GM19395 (cell line): ENCODE data around the gene ERBB4.
"Not testable (repeated sequence)": the region's sequence is repeated elsewhere in the genome, so short reads cannot be mapped to it uniquely, and the experiment has no call there.

Source experiments
- ATAC-seq: cut with Tn5 transposase; IDR thresholded peaks from one replicate; pipeline ENCODE4 v1.9.1; 2021; ENCODE audit warnings: mild to moderate bottlenecking, moderate library complexity; ENCODE audit not compliant: unreplicated experiment

The ERBB4 gene

DNA sequence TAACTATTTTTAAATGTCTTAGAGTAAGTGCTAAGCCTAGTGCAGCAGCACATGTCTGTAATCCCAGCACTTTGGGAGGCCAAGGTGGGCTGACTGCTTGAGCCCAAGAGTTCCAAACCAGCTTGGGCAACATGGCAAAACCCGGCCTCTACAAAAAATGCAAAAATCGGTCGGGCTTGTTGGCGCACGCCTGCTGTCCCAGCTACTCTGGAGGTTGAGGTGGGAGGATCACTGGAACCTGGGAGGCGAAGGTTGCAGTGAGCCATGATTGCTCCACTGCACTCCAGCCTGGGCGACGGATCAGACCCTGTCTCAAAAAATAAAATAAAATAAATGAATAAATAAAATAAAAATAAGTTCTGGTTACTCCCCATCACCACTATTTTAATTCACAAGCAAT, 783.4 kb downstream of the ERBB4 start:
- ATAC-seq = no peak

DNA sequence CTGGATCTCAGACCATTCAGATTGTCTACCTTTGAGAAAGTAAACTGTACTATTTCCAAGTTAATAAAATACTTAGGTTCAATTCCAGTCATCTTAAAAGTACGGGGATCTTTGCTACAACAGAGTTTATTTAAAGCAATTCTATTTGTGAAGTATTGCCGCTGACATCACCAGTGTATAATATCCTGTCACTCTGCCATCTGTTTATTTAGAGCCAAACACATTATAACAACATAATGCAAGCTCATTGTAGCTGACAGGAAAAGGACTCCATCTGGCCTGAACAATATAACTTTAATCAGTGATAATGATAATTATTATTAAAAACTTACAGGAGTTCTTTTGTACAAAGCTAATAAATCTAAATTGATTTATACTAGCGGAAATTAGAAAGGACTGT, 786.8 kb downstream of the ERBB4 start:
- no peak for ATAC-seq

DNA sequence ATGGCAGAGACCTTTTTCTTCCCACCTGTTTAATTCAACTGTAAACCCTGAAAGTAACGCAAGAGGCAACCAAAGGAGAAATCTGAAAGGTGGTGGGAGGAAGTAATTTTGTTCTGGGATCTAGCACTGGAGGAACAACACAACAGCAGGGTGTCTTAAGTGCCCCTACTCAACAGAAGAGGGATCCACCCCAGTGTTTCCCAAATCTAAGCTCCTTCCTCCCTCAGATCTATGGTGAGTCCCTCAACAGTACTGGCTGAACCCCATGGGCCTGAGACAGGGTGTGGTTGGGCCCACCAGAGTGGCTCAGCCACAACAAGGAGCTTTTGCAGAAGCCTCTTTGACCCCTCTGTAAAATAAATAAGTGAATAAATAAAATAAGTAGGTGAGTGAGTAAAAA, 790.3 kb downstream of the ERBB4 start:
- ATAC-seq = no peak

DNA sequence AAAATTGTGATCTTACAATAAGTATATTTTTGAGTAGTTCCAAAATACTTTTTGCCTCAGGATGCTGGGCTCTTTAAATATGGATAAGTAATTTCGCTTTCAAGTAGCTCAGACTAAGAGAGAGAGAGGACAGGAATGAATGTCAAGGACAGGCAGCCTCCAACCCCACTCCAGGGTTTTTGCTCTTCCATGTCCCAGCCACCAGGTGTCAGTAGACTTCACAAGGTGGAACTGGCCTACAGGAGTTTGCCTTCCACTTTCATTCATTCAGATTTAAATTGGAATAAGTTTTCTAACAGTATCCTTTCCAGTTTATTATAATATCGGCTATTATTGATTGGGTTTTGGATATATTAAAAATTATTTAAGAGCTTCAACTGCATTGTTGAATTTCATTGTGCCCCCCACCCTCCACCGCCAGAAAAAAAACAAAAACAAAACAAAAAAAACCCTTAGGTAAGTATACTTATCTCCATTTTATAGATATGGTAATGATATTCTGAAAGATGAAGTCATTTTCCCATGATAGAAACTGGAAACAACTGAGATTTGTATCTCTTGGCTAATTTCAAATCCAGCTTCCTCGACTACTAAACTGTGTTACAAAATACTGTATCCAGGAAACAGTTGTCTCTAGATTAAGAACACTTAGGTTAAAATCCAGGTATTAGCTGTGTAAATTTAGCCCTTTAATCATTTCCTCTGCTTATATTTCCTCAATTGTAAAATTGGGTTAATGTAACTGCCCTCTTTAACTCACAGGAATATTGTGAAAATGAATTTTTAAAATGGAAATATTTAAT, 793.1 kb downstream of the ERBB4 start:
- peak; percentile 96 for ATAC-seq

DNA sequence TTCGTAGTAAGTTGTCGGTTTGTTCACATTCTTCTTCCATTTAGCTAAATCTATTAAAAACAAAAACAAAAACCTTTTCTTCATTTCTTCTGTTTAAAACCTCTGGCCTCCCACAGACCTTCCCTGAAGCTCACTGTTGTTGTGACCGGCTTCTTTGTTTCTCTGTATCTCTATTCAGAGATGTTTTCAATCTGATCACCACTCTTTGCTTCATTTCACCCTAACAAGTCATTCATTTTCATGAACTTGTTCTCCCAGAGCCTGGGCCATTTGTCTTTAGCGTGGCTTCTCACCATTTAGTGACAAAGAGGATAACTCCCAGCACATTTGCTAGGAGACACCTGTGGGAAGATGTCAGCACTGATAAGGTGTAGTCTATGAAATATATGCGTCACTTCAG, 794.2 kb downstream of the ERBB4 start:
- ATAC-seq = no peak

DNA sequence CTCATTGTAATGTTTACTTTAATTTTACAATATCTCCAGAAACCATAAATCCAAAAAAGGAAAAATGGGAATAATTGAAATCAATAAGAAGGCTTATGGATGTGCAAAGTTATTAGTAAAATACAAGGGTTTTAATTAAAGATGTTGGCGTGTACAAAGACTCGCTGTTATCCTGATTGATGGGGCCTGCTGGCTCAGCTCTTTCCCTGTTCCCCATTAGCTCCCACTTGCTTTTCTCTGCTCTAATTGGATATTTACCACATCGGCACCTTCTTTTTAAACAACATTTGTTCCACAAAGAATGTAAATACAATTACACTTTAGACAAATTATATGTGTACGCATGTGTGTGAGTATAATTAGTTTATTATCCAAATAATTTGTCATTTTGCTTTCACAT, 796.6 kb downstream of the ERBB4 start:
- ATAC-seq = no peak

DNA sequence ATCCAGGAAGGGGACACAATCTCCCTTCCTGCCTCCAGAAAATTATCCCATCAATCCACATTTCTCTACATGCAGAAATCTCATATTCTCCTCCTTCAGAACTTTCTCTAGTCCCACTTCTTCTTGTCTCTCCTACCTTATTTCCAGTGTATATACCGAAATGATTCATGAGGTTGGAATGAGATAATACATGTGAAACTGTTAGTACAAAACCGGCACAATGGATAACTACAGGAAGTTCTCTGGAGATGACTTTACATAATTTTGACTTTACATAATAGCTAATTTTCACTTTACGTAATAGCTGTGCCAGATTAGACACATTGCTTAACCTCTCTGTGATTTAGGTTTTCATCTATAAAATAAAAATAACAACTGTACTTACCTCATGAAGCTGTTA, 801.3 kb downstream of the ERBB4 start:
- ATAC-seq = no peak

DNA sequence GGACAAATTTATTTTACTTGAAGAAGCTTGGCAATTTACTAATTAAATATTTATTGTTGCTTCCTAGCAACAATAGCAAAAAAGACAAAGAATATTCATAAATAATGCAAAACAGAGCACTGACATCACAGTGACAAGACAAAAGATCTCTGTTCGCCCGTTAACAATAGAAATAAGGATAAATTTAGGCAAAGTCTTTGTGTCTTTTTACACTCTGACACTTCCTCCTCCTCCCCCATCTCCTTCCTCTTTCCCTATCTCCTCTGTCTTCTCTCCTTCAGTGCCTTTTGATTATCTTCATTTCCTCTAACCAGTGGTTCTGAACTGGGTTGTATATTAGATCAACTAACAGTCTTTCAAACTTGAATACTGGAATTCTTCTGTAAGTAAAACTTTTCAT, 808.4 kb downstream of the ERBB4 start:
- ATAC-seq = no peak

DNA sequence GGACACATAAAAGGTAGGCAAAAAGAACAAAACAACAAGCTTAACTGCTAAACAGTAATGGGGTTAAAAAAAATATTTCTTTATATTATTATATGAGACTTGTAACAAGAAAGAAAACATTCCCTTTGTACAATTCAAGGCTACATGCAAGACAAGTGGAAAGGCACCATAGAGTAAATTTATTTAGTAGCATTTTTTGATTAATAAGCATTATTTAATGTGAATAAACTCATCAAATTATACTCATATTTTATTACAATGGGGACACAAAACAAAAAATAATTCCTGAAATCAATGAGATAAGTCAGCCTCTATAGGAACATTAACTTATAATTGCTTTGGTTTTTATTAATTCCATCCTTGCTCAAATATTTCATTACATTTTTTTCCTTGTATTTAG, 809.2 kb downstream of the ERBB4 start:
- ATAC-seq = no peak

DNA sequence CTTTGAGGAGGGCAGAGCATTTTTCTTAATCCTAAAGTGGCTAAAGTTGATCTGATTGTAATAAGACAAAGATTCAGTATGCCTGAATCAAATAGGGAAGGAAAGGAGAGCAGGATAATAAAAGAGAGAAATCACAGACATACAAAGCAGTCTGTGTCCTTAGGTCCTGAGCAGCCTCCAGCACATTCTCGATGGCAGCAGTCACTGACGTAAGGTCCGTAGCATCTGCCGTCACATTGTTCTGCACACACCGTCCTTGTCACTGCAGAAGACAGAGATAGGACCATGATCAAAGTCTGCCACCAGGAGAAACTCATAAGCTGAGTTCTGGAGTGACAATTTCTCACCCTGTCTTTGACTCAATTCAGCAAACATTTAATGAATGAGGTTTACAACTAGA, 813.7 kb downstream of the ERBB4 start:
- no peak for ATAC-seq

DNA sequence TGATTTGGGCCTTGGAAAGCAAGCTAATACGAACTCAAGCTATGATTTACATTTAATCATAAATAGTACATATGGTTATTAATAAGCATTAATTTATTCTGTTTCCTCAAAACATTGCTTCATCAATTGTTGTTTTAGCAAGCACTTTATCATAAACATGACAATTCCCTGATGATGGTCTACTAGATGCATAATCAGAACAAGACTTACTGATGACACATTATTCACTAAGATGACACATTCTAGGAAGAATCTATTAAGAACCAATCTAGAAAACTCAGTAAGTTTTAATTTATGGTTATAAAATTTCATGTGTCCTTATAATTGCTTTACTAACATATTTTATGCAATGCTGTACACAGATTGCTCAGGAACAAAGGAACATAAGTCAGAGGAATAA, 815.2 kb downstream of the ERBB4 start:
- ATAC-seq = no peak

DNA sequence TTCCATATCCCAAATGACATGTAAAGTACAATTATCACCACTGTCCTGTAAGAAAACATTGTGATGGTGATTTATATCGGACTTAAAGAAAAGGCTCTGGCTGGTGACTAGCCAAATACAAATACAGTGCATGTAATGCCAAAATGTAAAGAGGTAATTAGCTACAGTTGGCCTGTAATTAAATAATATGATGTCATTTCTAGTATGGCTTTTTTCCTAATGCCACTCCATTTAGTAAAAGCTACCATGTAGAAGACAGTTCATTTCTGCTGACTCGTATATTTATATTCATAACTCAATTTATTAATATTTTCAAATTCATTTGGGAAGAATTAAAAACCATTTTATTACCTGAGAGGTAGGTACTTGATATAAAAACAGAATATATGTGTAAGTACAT, 815.7 kb downstream of the ERBB4 start:
- ATAC-seq = no peak

DNA sequence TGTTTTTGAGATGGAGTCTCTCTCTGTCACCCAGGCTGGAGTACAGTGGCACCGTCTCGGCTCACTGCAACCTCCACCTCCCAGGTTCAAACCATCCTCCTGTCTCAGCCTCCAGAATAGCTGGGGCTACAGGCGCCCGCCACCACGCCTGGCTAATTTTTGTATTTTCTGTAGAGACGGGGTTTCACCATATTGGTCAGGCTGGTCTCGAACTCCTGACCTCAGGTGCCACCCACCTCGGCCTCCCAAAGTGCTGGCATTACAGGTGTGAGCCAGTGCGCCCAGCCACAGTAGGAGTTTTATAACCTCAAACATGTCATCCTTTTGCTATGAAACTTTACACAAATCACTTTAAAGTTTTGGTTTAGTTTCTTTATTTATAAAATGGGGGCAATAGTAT, 816.7 kb downstream of the ERBB4 start:
- ATAC-seq = not testable (repeated sequence)

DNA sequence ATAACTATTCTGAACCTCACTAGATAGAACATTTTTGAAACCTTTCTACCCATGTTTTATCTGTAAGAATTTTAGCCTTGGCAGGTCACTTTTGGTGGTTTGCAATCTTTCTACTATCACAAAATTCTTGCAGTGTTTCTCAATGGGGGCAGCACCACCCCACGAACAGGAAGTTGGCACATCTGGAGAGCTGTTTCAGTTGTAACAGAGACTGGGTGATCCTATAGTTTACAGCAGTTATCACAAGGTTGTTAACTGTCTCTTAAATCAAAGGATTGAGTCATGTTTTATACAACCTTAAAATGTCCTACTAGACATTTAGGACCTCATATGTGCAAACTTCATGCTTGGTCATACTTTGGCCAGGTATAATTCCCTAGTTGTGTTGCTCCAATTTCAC, 829.2 kb downstream of the ERBB4 start:
- ATAC-seq = no peak

DNA sequence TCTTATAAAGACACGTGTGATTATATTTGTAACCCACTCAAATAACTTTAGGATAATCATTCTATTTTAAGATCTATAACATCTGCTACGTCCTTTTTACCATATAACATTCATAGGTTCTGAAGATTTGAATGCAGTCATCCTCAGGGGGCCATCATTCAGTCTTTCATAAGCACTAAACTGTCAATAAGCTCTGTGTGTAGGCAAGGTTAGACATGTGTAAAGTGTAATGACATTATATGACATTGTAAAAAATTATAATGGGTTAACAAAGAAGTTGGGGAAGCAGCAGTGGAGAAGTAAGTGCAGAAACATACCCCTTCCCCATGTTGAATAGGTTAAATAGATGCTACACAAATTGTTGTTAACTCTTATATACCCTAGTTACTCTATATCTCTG, 845.9 kb downstream of the ERBB4 start:
- ATAC-seq = no peak

DNA sequence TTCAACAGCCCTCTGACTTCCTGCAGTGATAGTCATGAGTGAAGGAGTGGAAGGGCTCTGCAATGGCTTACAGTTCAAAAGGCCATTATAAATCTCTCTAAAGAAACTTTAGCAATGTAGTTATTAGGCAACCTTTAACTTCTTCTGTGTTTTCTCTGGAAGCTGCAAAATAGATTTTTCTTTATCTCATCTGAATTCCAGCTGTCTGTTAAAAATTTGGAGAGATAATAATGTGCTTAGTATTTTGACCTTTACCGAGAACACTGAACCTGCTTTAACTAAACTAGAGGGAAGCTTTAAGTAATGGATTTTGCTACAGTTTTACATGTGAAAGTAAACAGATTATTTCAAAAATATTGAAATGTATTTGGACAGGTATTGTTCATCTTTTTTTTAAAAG, 847.9 kb downstream of the ERBB4 start:
- no peak for ATAC-seq

DNA sequence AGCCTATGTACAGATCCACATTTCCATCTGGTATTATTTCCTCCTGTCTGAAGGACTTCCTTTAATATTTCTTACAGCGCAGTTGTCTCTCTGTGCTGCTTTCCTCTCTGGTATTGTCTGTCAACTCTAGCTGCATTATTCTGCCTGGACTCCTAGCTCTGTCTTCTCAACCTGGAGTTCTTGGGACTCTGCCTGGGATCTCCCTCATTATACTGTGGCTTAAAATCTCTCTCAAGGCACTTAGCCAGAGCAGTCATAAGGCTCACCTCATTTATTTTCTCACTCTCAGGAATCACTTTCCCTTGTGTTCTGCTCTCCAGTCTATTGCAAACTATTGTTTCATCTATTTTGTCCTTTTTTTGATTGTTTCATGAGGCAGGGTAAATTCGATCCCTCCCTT, 850.4 kb downstream of the ERBB4 start:
- no peak for ATAC-seq

DNA sequence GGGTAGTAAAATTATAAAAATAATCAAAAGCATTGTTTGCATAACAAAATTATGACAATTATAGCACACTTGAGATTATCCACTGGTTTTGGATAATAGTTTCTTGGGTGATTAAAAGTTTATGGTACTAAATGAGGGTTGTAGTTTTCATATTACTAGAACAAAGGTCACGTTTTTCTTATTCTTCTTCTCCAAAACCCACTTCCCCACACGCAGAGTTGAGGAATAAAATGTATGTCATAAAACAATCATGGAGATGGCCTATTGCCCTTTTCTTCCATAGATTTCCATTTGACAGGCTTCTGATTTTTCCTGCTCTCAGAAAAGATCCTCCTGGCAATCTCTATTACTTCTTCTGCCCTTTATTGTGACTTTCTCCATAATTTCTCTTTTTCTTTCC, 863.9 kb downstream of the ERBB4 start:
- no peak for ATAC-seq

DNA sequence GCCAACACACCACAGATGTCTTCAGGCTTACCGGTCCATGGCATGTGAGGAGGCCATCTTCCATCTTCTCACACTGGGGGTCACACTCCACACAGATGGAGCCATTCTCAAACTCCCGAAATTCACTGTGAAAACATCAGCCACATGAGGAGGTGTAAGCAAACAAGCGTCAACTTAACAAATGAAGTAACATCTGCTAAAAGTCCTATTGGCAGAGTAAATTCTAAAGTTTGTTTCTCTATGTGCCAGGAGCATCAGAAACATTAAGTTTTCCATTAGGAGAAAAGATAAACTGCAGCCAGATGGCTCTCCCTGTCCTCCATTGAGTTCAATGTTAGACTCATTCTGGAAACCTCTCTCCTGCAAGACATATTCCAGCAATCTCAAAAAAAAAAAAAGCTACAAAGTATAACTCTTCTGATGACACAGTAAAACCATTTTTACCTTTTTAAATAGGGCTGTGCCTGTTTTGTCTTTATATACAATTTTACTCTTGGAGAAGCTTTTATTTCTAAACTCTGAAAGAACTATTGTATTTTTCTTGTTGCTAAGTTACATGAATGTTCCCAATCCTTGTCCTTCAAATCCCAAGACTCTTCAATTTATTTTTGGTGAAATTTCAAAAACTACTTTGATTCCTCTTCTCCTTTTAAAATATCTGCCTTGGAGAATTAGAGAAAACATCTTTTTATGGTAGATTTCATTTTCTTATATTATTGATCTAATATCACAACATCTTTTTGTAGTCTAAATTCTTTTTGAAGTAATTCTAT, 865.3 kb downstream of the ERBB4 start:
- no peak for ATAC-seq

DNA sequence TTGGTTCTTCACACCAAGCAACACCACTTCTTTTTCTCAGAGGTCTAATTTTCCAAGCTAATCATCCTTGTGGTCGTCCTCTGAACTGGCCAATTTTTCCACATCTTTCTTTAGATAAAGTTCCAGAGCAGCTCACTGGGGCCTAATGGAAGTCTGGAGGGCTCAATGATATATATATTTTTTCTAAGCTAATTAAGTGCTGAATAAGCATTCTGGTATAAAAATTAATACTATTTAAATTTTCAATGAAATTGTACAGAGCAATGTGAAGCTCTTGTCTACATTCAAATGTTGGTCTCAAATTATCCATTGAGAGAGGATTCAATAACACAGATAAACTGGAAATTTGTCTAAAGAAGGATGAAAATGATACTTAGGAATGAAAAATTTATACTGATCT, 866.6 kb downstream of the ERBB4 start:
- no peak for ATAC-seq

DNA sequence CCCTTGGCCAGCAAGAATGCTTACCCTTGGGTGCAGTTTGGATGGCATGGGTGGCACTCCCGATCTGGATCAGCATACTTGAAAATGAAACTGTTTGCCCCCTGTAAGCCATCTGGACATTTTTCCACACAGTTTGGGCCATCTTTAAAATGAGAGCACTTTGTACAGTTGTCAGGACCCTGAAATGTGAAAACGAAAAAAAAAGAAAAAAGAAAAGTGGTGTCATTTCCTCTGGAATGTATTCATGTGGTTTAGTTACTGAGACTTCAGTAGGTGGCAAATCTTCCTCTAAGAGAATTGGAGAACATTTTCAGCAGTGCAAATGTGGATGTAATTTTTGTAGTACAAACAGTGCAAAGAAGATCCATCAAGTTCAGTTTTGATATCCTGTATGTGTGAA, 873.3 kb downstream of the ERBB4 start:
- no peak for ATAC-seq

DNA sequence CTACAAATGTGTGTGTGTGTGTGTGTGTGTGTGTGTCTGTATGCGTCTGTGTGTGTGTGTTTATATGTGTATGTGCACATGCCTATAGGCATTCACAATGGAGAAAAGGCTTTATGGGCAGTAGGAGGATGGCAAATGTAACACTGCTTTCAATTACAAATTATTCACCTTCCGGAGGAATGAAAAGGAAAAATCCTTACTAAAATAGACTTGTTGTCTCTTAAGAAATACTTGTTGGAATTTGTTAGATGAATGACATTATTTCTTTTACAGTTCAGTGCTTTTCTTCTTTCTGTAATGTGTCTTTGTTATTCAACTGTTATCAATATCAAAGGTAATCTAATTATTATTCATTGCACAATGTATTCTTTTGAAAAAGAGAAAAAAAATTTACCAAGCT, 874.3 kb downstream of the ERBB4 start:
- no peak for ATAC-seq
